IMR-90 (cell line): ENCODE data around the gene TOMM40. TPM values are rescaled to one million over a fixed set of nuclear protein-coding genes. Genes with fewer than 3 reads are reported as not detected.

Source experiments
- ATAC-seq: fragments of 200-7000 bp; cut with Tn5 transposase; 2 replicates; pipeline ENCODE4 v1.9.1; 2020; ENCODE audit warnings: low read depth, mild to moderate bottlenecking, moderate library complexity
- BruUV-seq: library from RNA; stranded (reverse); fragments of 400-500 nt; replicated peaks from 2 replicates; lab custom pipeline; 2021; lab: Mats Ljungman, UMichigan
- CTCF ChIA-PET: fragments of 300-600 bp; formaldehyde crosslinking; extraction: SDS; loops from one replicate; lab custom pipeline; 2021; ENCODE audit warnings: antibody characterized with exemption; lab: Yijun Ruan, JAX
- POLR2A ChIA-PET: fragments of 300-600 bp; sonication (Branson Sonifier 250); formaldehyde crosslinking; loops from one replicate; lab custom pipeline; 2022; ENCODE audit warnings: antibody characterized with exemption; ENCODE audit not compliant: unreplicated experiment; lab: Charles Lee
- DNase-seq: peaks from one replicate; pipeline ENCODE4 v3.0.0; 2013
- H2AFZ ChIP-seq: replicated peaks from 2 replicates; pipeline ENCODE3; 2013; ENCODE audit warnings: low read length, mild to moderate bottlenecking; ENCODE audit not compliant: poor library complexity
- H2AK5ac ChIP-seq: 2 replicates; pipeline ENCODE4 v1.6.1; 2013; ENCODE audit warnings: low read depth, low read length, inconsistent platforms
- H2AK9ac ChIP-seq: replicated peaks from 2 replicates; pipeline ENCODE3; 2013; ENCODE audit warnings: mild to moderate bottlenecking, low read depth, low read length, moderate library complexity; ENCODE audit not compliant: poor library complexity
- H2BK120ac ChIP-seq: 2 replicates; pipeline ENCODE4 v1.6.1; 2013; ENCODE audit warnings: low read depth, low read length, inconsistent platforms
- H2BK15ac ChIP-seq: 3 replicates; pipeline ENCODE4 v1.6.1; 2013; ENCODE audit warnings: low read depth, low read length, inconsistent platforms
- H2BK20ac ChIP-seq: 2 replicates; pipeline ENCODE4 v1.6.1; 2013; ENCODE audit warnings: low read depth, mild to moderate bottlenecking, inconsistent platforms, low read length, moderate library complexity
- H2BK5ac ChIP-seq: 2 replicates; pipeline ENCODE4 v1.6.1; 2013; ENCODE audit warnings: mild to moderate bottlenecking, low read depth, low read length, inconsistent platforms; ENCODE audit not compliant: poor library complexity, severe bottlenecking
- H3K14ac ChIP-seq: replicated peaks from 2 replicates; pipeline ENCODE4 v1.6.1; 2013; ENCODE audit warnings: low read depth, low read length, inconsistent platforms
- H3K18ac ChIP-seq: 2 replicates; pipeline ENCODE4 v1.6.1; 2013; ENCODE audit warnings: low read depth, low read length, control low read depth
- H3K23ac ChIP-seq: 2 replicates; pipeline ENCODE4 v1.6.1; 2013; ENCODE audit warnings: low read depth, low read length, inconsistent platforms
- H3K27ac ChIP-seq: 2 replicates; pipeline ENCODE4 v1.5.1; 2013; ENCODE audit warnings: mild to moderate bottlenecking, control low read depth, low read length; ENCODE audit not compliant: insufficient read depth
- H3K27me3 ChIP-seq: 2 replicates; pipeline ENCODE4 v1.6.1; 2013; ENCODE audit warnings: low read length; ENCODE audit not compliant: control insufficient read depth, insufficient read depth
- H3K36me3 ChIP-seq: 2 replicates; pipeline ENCODE4 v1.6.1; 2013; ENCODE audit warnings: low read length, mixed read lengths; ENCODE audit not compliant: control insufficient read depth, insufficient read depth
- H3K4ac ChIP-seq: 2 replicates; pipeline ENCODE4 v1.6.1; 2013; ENCODE audit warnings: low read depth, low read length, inconsistent platforms
- H3K4me1 ChIP-seq: 2 replicates; pipeline ENCODE4 v1.6.1; 2013; ENCODE audit warnings: low read length, mixed read lengths; ENCODE audit not compliant: control insufficient read depth, insufficient read depth
- H3K4me2 ChIP-seq: 2 replicates; pipeline ENCODE4 v1.6.1; 2013; ENCODE audit warnings: low read depth, mild to moderate bottlenecking, control low read depth, low read length, moderate library complexity
- H3K4me3 ChIP-seq: 2 replicates; pipeline ENCODE4 v1.5.1; 2013; ENCODE audit warnings: low read depth, mild to moderate bottlenecking, control low read depth, low read length, moderate library complexity; ENCODE audit not compliant: insufficient read depth
- H3K56ac ChIP-seq: 2 replicates; pipeline ENCODE4 v1.6.1; 2013; ENCODE audit warnings: low read length, inconsistent platforms; ENCODE audit not compliant: insufficient read depth; ENCODE audit errors: extremely low read depth
- H3K79me1 ChIP-seq, 2 experiments: 2 replicates each; pipeline ENCODE4 v1.6.1; 2013; ENCODE audit warnings: low read length in 2 of 2, inconsistent platforms in 1 of 2, low read depth in 1 of 2
- H3K9ac ChIP-seq: 2 replicates; pipeline ENCODE4 v1.6.1; 2013; ENCODE audit warnings: low read depth, low read length, control low read depth
- H3K9me1 ChIP-seq: 2 replicates; pipeline ENCODE4 v1.6.1; 2013; ENCODE audit warnings: low read length, inconsistent platforms; ENCODE audit not compliant: insufficient read depth
- H3K9me3 ChIP-seq: 2 replicates; pipeline ENCODE4 v1.6.1; 2013; ENCODE audit warnings: low read length; ENCODE audit not compliant: control insufficient read depth, insufficient read depth
- H4K20me1 ChIP-seq: 2 replicates; pipeline ENCODE4 v1.6.1; 2013; ENCODE audit warnings: low read length, inconsistent platforms; ENCODE audit not compliant: insufficient read depth
- H4K5ac ChIP-seq: 2 replicates; pipeline ENCODE4 v1.6.1; 2013; ENCODE audit warnings: mild to moderate bottlenecking, low read depth, low read length, control low read depth
- H4K8ac ChIP-seq, 2 experiments: 2 replicates each; pipeline ENCODE4 v1.6.1; 2013; ENCODE audit warnings: low read depth in 2 of 2, low read length in 2 of 2, control low read depth in 1 of 2, inconsistent platforms in 1 of 2
- H4K91ac ChIP-seq: 2 replicates; pipeline ENCODE4 v1.6.1; 2013; ENCODE audit warnings: low read depth, low read length, inconsistent platforms; ENCODE audit not compliant: insufficient read depth
- RAD21 ChIP-seq: IDR thresholded peaks from 2 replicates; pipeline ENCODE4 v1.6.1; 2012; ENCODE audit warnings: low read length, improper control_type of control experiment
- WGBS, 2 experiments: methylation state at CpG; one replicate each; pipeline versions ENCODE4 v1.1.5 to v1.1.7; 2013; ENCODE audit warnings: missing lambda C conversion rate in 2 of 2; ENCODE audit not compliant: insufficient read length in 1 of 2; ENCODE audit errors: extremely low coverage in 2 of 2; 5-methylcytosine and 5-hydroxymethylcytosine counted together
- dilution Hi-C: fragments of 300-500 bp; cut with HindIII; formaldehyde crosslinking; loops from one replicate; pipeline ENCODE4 v1.14.3; 2018; ENCODE audit warnings: low sequenced_read_pairs; ENCODE audit not compliant: unreplicated experiment
- in situ Hi-C: fragments of 300-500 bp; cut with MboI; formaldehyde crosslinking; loops from 3 replicates; pipeline ENCODE4 v1.14.3; 2019; ENCODE audit warnings: low sequenced_read_pairs, inconsistent platforms, mixed read lengths
- intact Hi-C: fragments of 100-400 bp; cut with micrococcal nuclease; formaldehyde crosslinking; loops from 2 replicates; pipeline ENCODE4 v1.10.0; 2022
- polyA plus RNA-seq, 3 experiments: library from polyadenylated mRNA; depleted of rRNA; stranded (reverse); fragments of >200 nt; gene quantifications; 2 replicates each; pipeline ENCODE4 v1.2.3, GENCODE V29; 2012; ENCODE audit warnings: low replicate concordance in 1 of 3
- total RNA-seq: library from RNA; depleted of rRNA; stranded (reverse); fragments of >200 nt; gene quantifications from 2 replicates; pipeline ENCODE4 v1.2.3, GENCODE V29; 2012

TOMM40 gene
- total and polyA plus RNA-seq, 2 of the 4 experiments (the other 2 are of a cell fraction) = 54.8 to 62.6 TPM

DNA sequence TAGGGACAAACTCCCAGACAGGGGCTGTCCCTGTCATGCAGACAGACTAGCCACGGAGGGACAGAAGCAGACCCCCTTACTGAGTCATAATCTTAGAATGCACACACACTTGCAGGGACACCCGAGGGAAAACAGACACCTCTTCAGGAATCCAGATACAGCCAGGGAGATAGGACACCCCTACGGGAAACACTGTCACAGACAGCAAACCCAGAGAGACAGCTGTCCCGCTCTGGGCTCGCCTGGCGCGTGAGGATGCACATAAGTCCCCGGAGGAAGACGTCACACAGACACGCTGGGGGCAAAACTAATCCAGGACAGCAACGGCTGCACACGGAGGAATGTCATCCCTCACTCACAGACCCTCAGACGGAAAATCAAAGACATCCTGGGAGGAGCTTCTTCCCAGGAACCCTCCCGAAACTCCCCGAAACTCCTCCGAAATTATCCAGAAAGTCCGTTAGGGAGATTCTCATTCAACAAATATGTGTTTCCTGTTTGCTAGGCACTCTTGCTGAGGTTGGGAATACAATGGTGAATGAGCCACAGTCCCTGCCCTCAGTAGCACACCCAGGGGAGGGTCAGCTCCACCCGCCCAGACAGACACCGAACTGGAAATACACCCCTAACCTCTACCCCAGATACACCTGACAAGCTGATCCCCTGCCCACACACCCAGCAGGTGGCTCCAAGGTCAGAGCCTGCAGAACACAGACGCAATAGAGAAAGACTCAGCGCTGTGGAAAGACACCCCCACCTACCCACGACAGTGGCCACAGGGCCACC is 15.2 kb upstream of the TOMM40 start:
- Histone ChIP-seq H2AK9ac (peak overlapping the region; percentile 51), H4K8ac (peak overlapping the region in 1 of 2 experiments; percentile 20; a peak in 1 of 4 replicates), H3K36me3 (peaks cover 83% of the 10 kb centered on the region), H3K79me1 (peaks cover 26 to 80% of the 10 kb centered on the region in 2 experiments), H2AFZ (peak overlapping the region; percentile 1), H2BK5ac (peak overlapping the region; percentile 37), H3K9ac (no peak overlapping the region), H3K4me1 (no peaks in the 10 kb centered on the region), H3K14ac (no peak overlapping the region), H3K56ac (peak overlapping the region; percentile 38; the same call in 1 of the 2 replicates), H2BK20ac (no peak overlapping the region), H3K27me3 (no peaks in the 10 kb centered on the region), H4K5ac (no peak overlapping the region), H2BK120ac (peak overlapping the region; percentile 39; the same call in 1 of the 2 replicates), H3K18ac (no peak overlapping the region), H3K4ac (peak overlapping the region; percentile 54), H3K9me1 (peaks cover 8% of the 10 kb centered on the region; the same call in 1 of the 2 replicates), H3K4me2 (no peak overlapping the region), H4K20me1 (peaks cover 20% of the 10 kb centered on the region), H3K4me3 (no peak overlapping the region), H2AK5ac (no peak overlapping the region; the same call in 1 of the 2 replicates), H3K27ac (no peak overlapping the region; the same call in 1 of the 2 replicates), H2BK15ac (peak overlapping the region; percentile 31; the same call in 1 of the 3 replicates), H3K23ac (no peak overlapping the region), H4K91ac (no peak overlapping the region), H3K9me3 (no peaks in the 10 kb centered on the region)
- TF ChIP-seq RAD21 = no peak
- CTCF ChIA-PET = no interaction called here
- intact Hi-C loops (no loop called here), dilution Hi-C loops (no loop called here), in situ Hi-C loops (no loop called here)
- BruUV-seq = TSS peak; percentile 36
- 34% methylated on average over 4 of the region's 22 CpGs; no CpG with 5 or more reads in 1 of the 2 experiments for WGBS, 2 experiments
- peak; percentile 21 for DNase-seq
- 0 out of 2 replicates have a peak, but pooled peaks have one; percentile 11 for ATAC-seq
- POLR2A ChIA-PET = interaction anchor here (0.6 kb wide), 1 partner anchor 94 kb away, joined by 9 read pairs; no protein-coding TSS in a partner anchor
